ENCODE measurements around the gene NET1.

NET1 gene

DNA sequence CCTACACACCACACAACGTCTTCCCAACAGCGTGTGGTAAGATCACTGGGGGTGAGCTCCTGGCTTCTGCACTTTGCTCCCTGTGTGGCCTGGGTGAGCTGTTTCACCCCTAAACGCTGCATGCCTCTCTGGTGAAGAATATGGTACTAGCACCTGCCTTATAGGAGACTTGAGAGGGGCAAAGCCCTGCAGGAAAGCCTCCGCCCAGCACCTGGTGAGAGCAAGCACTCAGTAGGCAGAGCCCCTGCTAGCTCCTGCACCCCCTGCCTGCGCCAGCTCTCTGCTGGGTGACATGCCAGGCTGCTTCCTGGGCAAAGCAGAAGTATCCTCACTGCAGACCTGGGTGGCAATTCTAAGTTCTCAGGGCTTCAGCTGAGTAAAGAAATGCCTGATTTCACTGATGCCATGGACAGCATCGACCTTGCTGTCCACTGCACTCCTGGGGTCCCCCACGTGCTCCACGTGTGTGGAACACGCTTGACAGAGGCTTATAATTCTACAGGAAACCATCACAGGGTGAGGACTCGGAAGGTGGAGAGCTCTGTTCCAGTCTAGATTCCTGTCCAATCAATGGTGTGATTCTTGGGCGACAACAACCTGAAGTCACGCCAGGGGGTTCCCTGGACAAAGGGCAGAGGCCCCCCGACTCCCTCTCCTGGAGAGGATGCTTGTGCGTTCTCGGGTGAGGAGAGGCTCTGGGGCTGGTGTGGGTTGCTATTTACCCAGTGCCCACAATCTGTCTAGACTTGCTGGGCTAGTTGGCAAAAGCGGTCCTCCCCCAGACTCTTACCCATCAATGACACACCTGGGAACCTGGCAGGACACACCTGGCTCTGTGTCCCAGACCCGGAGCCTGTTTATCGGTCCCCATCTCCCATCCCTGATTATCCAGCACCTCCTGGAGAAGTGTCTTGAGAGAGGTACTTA is 92.1 kb downstream of the NET1 start:
- no peak for DNase-seq

GRCh38 chr10:5506246-5506645 is 93.9 kb downstream of the NET1 start:
- DNase-seq: no peak

DNA sequence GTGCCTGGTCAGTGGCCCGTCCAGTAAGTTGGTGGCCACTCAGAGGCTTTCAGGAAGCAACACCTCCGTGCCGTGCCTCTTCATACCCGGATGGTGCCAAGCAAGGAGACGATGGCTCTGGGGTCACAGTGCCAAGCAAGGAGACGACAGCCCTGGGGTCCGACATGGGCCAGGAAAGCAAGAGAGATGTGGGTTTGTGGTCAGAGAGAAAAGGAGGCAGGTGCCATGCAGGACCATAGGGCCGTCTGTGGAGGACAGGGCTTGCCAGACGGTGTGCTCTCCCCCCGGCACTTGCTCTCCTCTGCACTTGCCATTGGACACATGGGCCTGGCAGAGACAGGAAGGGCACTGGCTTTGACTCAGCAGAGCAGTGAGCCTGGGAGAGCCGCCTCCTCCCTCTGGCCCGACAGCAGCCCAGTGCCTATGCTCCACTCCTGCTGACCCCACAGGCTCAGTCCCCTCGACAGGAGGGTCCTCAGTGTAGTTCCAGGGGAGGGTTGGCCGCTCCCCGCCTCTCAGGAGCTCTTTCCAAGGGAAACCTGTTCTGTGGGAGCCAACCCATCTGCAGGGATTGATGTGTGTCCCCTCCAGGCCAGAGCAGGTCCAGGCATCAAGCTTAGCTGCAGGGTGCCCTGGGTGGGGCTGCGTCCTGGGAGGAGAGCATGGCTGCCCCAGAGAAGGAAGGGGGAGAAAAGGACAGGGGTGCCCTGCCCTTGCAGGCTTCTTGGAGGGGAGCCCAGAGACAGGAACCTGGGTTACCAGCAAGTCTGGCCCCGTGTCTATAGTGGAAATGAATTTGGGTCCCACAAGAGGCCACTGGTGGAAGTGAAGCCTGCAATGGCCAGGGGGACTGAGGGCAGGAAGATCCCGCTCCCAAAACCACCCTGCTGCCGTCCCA is 94.6 kb downstream of the NET1 start:
- no peak for DNase-seq

GRCh38 chr10:5507649-5508131 is 95.3 kb downstream of the NET1 start:
- no peak for DNase-seq

- DNase-seq: no peak
Observed at GRCh38 chr10:5508161-5508604, 95.8 kb downstream of the NET1 start.

Data from CD4-positive, alpha-beta T cell treated with Interleukin-4 for 1 hour (primary cell).